Stimulated activated CD8-positive, alpha-beta memory T cell treated with anti-CD3 and anti-CD28 coated beads, Interleukin-2, amount 100 ng/mL, for 1 hour (primary cell): ENCODE results near the gene BMPER.

ENCODE experiments used
- DNase-seq, 2 donors: peaks; one replicate each; pipeline ENCODE4 v3.0.0-alpha.2; 2020; ENCODE audit warnings: low read depth in 2 of 2

The BMPER gene

DNA sequence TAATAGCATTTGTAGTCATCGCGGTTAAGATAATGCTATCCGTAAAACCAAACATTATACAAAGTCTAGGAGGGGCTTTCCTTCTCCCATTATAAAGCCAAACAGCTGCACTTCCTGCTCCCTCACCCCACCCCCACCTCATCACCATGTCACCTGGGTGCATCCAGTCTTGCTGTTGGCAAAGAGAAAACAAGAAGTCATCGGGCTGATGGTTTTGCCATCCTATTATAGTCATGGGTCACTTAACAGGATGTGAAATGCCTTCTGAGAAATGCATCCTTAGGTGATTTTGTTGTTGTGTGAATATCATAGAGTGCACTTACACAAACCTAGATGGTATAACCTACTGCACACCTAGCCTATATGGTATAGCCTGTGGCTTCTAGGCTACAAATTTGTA is 157.0 kb downstream of the BMPER start:
- no peak for DNase-seq

GRCh38 chr7:34062826-34063225 is 157.5 kb downstream of the BMPER start:
- no peak for DNase-seq

- DNase-seq: no peak
Observed at GRCh38 chr7:34064519-34065158, 159.3 kb downstream of the BMPER start.

- DNase-seq: no peak
Observed at GRCh38 chr7:34066411-34066810, 161.1 kb downstream of the BMPER start.

- no peak for DNase-seq
Observed at GRCh38 chr7:34067005-34067778, 161.9 kb downstream of the BMPER start.

DNA sequence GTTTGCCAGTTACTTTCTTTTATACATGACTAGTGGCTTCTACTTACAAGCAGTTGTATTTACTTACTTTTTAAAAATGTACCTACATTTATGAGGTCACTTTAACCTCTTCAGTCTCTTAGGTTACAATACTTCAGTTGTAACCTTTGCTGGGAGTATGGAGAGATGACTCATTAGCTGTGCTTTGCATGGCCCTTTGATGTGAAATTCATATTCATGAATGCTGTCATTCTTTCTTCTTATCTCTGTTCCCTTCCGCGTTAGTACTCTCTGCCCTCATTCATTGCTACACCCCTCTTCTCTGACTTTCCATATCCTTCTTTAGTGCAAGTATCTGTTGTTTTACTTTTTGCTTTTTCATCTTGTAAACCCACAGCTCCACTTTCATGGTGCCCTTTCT is 164.3 kb downstream of the BMPER start:
- DNase-seq: no peak

- DNase-seq: no peak
Observed at GRCh38 chr7:34070511-34071323, 165.4 kb downstream of the BMPER start.

DNA sequence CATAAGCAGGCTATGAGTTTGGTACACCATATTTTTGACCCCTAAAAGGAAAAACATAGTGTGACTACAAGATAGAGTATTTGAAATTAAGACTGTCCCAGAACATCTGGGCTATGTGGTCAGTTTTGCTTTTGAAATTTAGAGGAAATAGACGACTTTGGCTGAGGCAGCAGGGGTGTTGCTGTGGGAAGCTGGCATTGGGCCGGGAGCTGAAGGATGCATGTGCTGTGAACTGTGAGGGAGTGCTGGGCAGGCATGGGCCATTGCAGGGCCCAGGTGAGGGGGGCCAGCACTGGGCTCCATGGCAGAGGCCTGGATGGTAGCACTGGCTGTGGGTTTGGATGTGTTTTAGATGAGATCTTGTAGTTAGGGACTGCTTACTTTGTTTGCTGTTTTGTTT is 168.3 kb downstream of the BMPER start:
- no peak for DNase-seq

DNA sequence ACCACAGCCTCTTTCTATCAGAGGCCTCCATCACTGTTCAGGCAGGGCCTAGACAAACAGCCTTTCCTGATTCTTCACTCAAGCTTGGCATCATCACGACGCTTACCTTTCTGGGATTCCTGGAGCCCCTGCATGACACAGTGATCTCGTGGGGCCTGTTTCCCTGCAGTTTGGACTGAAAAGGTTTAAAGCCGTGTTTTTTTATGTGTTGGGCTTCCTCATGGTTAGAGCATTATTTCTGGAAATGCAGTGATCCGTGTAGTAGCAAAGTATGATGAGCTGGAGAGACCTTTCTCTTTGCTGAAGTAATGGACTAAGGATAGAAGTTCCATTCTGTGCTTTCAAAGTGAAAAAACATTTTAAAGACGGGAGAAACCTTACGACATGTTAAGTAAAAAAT is 169.1 kb downstream of the BMPER start:
- no peak for DNase-seq

GRCh38 chr7:34075523-34076370 is 170.4 kb downstream of the BMPER start:
- DNase-seq: no peak

DNA sequence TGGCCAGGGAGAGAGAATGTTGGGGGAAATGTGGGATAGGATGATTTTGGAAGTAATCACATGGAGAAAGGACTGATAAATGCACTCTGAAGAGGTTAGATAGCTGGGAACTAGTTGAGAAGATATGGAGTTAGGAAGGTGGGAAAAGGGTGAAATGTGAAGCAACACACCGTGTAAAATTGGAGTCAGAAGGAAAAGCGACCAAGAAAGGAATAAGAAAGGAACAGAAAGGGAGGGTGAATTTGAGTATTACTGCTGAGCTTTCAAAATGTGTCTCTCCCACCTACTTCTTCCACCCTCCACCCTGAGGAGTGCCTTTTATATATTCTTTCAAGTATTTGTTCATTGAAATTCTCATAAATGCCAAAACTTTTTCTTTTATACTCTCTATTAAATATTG is 171.8 kb downstream of the BMPER start:
- no peak for DNase-seq

GRCh38 chr7:34078864-34079263 is 173.5 kb downstream of the BMPER start:
- no peak for DNase-seq

DNA sequence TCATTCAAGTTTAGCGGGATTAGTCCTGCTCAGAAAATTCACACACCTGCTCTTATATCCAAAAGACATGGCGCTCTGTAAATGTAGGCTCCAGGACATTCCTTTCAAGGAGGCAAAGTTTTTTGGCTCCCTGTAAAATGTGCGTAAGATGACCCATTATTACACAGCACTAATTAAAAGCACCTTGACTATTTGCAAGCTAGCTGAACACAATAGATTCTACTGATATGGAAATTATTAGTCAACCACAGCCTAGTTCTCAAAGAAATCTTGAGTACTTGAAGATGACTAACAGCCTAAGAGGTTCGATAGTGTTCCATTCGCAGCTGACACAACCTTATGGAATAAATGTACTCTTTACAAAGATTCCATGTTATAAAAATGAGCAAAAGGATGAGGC is 175.2 kb downstream of the BMPER start:
- DNase-seq: no peak

- DNase-seq: no peak
Observed at GRCh38 chr7:34081935-34082334, 176.6 kb downstream of the BMPER start.

DNA sequence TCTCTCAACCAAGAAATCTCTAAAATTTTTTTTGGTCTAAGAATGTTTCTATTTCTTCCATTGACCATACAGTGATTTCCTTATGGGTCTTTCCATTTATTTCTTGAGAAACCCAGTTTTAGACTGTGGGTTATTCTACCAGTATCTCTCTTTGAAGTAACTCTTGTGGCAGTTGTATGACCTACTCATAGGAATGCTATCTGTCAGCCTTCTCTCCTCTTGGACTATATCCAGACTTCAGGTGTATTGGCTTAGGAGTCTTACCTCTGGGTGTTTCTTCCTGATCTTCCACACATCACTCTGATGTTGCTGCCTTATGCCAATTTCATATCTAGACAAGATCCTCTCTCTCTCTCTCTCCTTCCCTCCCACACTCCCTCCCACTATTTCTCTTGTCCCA is 178.1 kb downstream of the BMPER start:
- DNase-seq: no peak

- no peak for DNase-seq
Observed at GRCh38 chr7:34084651-34085050, 179.3 kb downstream of the BMPER start.

- DNase-seq: no peak
Observed at GRCh38 chr7:34086064-34086463, 180.7 kb downstream of the BMPER start.

DNA sequence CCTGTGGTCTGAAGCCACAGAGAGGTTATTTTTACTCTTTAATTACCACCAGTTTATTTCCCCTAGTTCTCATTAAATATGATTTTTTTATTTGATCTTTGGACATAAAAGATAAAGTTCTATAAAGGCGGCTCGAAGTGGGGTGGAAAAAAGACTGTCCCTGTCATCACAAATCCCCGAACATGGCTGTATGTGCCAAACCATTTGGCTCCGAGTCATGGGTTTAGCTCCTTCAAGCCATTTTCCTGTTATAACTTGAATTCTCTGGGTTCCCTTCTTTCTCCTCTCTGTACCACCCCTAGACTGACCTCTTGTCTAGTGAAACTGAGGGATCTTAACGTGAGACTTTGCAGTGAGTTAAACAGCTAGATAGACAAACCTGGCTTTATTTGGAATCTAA is 181.6 kb downstream of the BMPER start:
- no peak for DNase-seq

- DNase-seq: no peak
Observed at GRCh38 chr7:34087892-34088891, 182.9 kb downstream of the BMPER start.

- DNase-seq: no peak
Observed at GRCh38 chr7:34090816-34091215, 185.5 kb downstream of the BMPER start.
